Measurements from ENCODE around the gene KLHL8. TPM values are rescaled to one million over a fixed set of nuclear protein-coding genes. Genes with fewer than 3 reads are reported as not detected.

Gene KLHL8
- total RNA-seq (10 to 100 TPM; 10.8 to 14.6 (median 11.9) TPM), polyA plus RNA-seq (3.4 TPM)
- long read RNA-seq, donor 1, full-length matches to known transcripts, result 26 of 29 reads
- long read RNA-seq, donor 1, partial matches to known transcripts, result 2 of 29 reads
- long read RNA-seq, donor 1, other reads (novel, unspliced or antisense), result 1 of 29 reads
- long read RNA-seq, donor 2, full-length matches to known transcripts, result 5 of 7 reads
- long read RNA-seq, donor 2, partial matches to known transcripts, result 1 of 7 reads
- long read RNA-seq, donor 2, other reads (novel, unspliced or antisense), result 1 of 7 reads
- long read RNA-seq, donor 3, full-length matches to known transcripts, result 46 of 54 reads
- long read RNA-seq, donor 3, partial matches to known transcripts, result 4 of 54 reads
- long read RNA-seq, donor 3, other reads (novel, unspliced or antisense), result 4 of 54 reads
- long read RNA-seq, donor 4, full-length matches to known transcripts, result 5 of 6 reads
- long read RNA-seq, donor 4, partial matches to known transcripts, result 0 of 6 reads
- long read RNA-seq, donor 4, other reads (novel, unspliced or antisense), result 1 of 6 reads

DNA sequence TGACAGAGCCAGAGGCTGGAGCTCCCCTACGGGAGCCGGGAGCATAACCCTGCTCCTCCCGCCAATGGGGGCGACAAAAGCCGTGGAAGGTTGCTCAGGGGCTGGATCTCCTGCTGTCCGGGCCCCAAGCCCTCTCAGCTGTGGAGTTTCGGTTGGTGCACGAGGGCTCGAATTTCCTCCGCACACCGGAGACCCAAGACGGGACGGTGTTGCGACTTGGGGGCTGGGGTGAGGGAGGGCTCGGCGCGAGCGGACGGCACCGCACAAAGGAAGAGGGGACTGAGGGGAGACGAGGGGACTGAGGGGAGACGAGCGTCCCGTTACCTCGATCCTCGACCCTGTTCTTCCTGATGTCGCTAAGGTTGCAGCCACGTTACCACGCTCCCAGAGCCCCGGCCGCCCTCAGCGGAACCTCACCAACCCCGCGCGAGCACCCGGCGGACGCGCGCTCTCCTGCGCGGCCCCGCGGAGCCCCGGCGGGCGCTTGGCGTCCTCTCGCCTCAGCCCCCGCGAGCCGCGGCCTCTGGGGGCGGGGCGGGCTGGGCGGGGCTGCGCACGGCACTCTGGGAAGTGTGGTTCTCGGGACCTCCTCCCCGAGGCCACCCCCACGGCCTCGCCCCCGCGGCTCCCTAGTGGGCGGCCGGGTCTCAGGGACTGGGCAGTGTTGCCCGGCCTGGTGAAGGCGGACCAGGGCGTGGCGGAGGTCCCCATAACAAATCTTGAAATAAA, at the start of gene KLHL8:
Gene KLHL8 (minus strand): TSS at position 525 of the 729 bp plus-strand sequence. CDS start 25,079 bp downstream, outside the sequence.
- DNase-seq (peak; percentile 90 to 96 (median 96)), ATAC-seq (peak; percentile 99)
- Histone ChIP-seq H3K27me3 (ENCODE audit: control insufficient read depth, insufficient read depth) (no peaks in the 10 kb centered on the region), H3K4me3 (ENCODE audit: low read length) (peak within 1 kb of the TSS; percentile 78), H3K27ac (ENCODE audit: low read length) (peak within 1 kb of the TSS; percentile 84), H3K9me3 (ENCODE audit: control insufficient read depth, low read length) (no peaks in the 10 kb centered on the region), H3K4me1 (ENCODE audit: control insufficient read depth, insufficient read depth, low read length) (no peaks in the 10 kb centered on the region)
- under 1% methylated on average over 70 of the region's 70 CpGs for WGBS
- intact Hi-C loops (cut with DNase I), result no loop called here

GRCh38 chr4:87270144-87270543, 49.7 kb upstream of the KLHL8 start:
- Histone ChIP-seq H3K27me3 (ENCODE audit: control insufficient read depth, insufficient read depth) (no peaks in the 10 kb centered on the region), H3K4me3 (ENCODE audit: low read length) (no peak overlapping the region), H3K9me3 (ENCODE audit: control insufficient read depth, low read length) (no peaks in the 10 kb centered on the region), H3K27ac (ENCODE audit: low read length) (no peak overlapping the region), H3K4me1 (ENCODE audit: control insufficient read depth, insufficient read depth, low read length) (no peaks in the 10 kb centered on the region)
- ATAC-seq (peak in 1 of 2 donors; percentile 66), DNase-seq (no peak)
- 30% methylated on average over 3 of the region's 3 CpGs for WGBS
- intact Hi-C loops (cut with DNase I), result no loop called here

DNA sequence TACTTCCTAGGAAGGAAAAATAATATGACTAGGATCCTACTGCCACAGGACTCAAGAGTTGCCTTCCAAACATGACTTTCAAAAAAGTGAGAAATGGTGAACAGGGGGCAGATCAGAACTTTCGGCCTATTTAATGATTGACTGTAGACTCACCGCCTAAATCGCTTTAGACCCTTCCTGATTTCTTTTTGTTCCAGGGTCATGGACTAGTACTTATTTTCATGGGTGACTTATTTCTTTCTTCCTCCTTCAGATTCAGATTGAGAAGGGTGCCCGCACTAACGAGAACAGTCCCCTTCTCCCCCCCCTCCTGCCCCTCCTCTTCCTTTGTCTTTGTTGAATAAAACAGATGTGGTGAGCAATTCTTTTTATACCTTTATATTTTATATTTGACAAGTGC, 48.0 kb upstream of the KLHL8 start:
- H3K27me3 ChIP-seq (ENCODE audit: control insufficient read depth, insufficient read depth), result no peaks in the 10 kb centered on the region
- WGBS, result 86% methylated on average over 5 of the region's 5 CpGs
- H3K4me1 ChIP-seq (ENCODE audit: control insufficient read depth, insufficient read depth, low read length), result no peaks in the 10 kb centered on the region
- intact Hi-C loops (cut with DNase I), result loop anchor here in 1 of 4 donors (10.0 kb wide), 1 partner anchor 936 kb away; no protein-coding TSS in a partner anchor
- ATAC-seq (no peak), DNase-seq (no peak)
- H3K9me3 ChIP-seq (ENCODE audit: control insufficient read depth, low read length), result no peaks in the 10 kb centered on the region
- no peak overlapping the region for H3K27ac ChIP-seq (ENCODE audit: low read length)
- H3K4me3 ChIP-seq (ENCODE audit: low read length), result no peak overlapping the region

DNA sequence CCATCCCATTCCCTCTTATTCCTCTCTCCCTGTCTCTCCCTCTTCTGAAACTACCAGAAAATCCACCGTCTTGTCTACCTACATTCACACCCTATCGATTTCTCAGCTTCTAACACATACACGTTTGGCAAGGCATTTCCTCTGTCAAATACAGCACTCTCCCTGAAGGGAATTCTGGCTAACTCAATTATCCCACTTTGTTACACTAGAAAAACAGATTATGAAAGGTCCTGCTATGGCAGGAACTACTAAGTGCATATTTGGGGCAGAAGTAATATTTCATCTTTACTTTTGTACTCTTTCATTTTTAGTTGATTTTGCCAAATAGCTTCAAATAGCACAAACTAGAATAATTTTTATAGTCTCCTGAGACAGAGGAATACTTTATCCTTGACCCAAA, 46.6 kb upstream of the KLHL8 start:
- no peak overlapping the region for H3K27ac ChIP-seq (ENCODE audit: low read length)
- ATAC-seq (no peak), DNase-seq (no peak)
- no peak overlapping the region for H3K4me3 ChIP-seq (ENCODE audit: low read length)
- intact Hi-C loops (cut with DNase I), result loop anchor here in 1 of 4 donors (10.0 kb wide), 1 partner anchor 938 kb away; no protein-coding TSS in a partner anchor
- H3K9me3 ChIP-seq (ENCODE audit: control insufficient read depth, low read length), result no peaks in the 10 kb centered on the region
- H3K27me3 ChIP-seq (ENCODE audit: control insufficient read depth, insufficient read depth), result no peaks in the 10 kb centered on the region
- no peaks in the 10 kb centered on the region for H3K4me1 ChIP-seq (ENCODE audit: control insufficient read depth, insufficient read depth, low read length)
- WGBS, result 51% methylated on average over 3 of the region's 3 CpGs

DNA sequence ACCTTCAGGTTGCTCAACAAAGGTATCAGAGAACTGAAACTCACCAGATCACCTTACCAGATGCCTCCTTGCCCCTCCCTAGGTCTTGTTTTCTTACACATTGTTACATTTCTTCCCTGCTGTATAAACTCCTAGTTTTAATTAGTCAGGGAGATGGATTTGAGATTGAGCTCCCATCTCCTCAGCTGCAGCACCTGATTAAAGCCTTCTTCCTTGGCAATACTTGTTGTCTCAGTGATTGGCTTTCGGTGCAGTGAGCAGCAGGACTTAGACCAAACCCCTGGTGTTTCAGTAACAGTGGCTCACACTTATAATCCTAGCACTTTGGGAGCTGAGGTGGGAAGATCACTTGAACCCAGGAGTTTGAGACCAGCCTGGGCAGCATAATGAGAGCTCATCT, 42.5 kb upstream of the KLHL8 start:
- Histone ChIP-seq H3K27me3 (ENCODE audit: control insufficient read depth, insufficient read depth) (no peaks in the 10 kb centered on the region), H3K4me3 (ENCODE audit: low read length) (no peak overlapping the region), H3K9me3 (ENCODE audit: control insufficient read depth, low read length) (no peaks in the 10 kb centered on the region), H3K4me1 (ENCODE audit: control insufficient read depth, insufficient read depth, low read length) (no peaks in the 10 kb centered on the region), H3K27ac (ENCODE audit: low read length) (no peak overlapping the region)
- ATAC-seq (no peak), DNase-seq (no peak)
- intact Hi-C loops (cut with DNase I), result loop anchor here in 1 of 4 donors (10.0 kb wide), 1 partner anchor 942 kb away; no protein-coding TSS in a partner anchor
- WGBS, result 97% methylated on average over 1 of the region's 1 CpG

GRCh38 chr4:87260477-87260876, 40.1 kb upstream of the KLHL8 start:
- H3K4me1 ChIP-seq (ENCODE audit: control insufficient read depth, insufficient read depth, low read length), result no peaks in the 10 kb centered on the region
- no peaks in the 10 kb centered on the region for H3K27me3 ChIP-seq (ENCODE audit: control insufficient read depth, insufficient read depth)
- no peak for ATAC-seq
- no peak overlapping the region for H3K27ac ChIP-seq (ENCODE audit: low read length)
- intact Hi-C loops (cut with DNase I), result loop anchor here in 1 of 4 donors (10.0 kb wide), 1 partner anchor 944 kb away; no protein-coding TSS in a partner anchor
- no peaks in the 10 kb centered on the region for H3K9me3 ChIP-seq (ENCODE audit: control insufficient read depth, low read length)
- WGBS, result 95% methylated on average over 2 of the region's 2 CpGs
- no peak overlapping the region for H3K4me3 ChIP-seq (ENCODE audit: low read length)
- no peak for DNase-seq

DNA sequence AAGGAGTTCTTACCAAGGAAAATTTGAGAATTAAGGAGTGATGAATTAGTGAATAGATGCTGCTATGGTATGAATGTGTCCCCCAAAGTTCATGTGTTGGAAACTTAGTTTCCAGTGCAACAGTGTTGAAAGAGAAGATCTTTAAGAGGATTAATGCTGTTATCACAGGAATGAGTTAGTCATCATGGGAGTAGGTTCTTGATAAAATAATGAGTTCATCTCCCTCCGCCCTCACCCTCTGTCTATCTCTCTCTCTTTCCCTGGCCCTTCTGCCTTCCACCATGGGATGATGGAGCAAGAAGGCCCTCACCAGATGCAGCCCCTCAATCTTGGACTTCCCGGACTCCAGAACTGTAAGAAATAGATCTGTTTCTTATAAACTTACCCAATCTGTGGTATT, 38.3 kb upstream of the KLHL8 start:
- intact Hi-C loops (cut with DNase I), result no loop called here
- 94% methylated on average over 2 of the region's 2 CpGs for WGBS
- DNase-seq (no peak), ATAC-seq (no peak)
- Histone ChIP-seq H3K4me1 (ENCODE audit: control insufficient read depth, insufficient read depth, low read length) (no peaks in the 10 kb centered on the region), H3K27me3 (ENCODE audit: control insufficient read depth, insufficient read depth) (no peaks in the 10 kb centered on the region), H3K9me3 (ENCODE audit: control insufficient read depth, low read length) (no peaks in the 10 kb centered on the region), H3K27ac (ENCODE audit: low read length) (no peak overlapping the region), H3K4me3 (ENCODE audit: low read length) (no peak overlapping the region)

DNA sequence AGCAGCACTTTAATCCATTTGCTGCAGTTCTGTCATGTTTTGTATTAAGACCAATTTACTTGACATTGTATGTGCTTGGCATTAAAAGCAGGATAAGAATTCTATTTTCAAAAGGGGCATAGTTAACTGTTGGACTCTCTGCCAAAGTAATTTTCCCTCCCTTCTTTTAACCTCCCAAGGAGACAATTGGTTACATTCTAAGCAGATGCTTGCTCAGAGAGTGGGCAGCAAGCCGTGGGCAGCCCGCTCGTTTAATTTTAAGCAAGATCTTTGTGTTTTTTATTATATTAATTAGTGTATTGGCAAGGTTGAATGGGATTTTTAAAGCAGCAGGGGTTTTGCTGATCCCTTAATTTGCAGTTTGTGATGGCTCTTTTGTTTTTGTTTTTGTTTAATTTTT, 37.1 kb upstream of the KLHL8 start:
- 60% methylated on average over 3 of the region's 3 CpGs for WGBS

DNA sequence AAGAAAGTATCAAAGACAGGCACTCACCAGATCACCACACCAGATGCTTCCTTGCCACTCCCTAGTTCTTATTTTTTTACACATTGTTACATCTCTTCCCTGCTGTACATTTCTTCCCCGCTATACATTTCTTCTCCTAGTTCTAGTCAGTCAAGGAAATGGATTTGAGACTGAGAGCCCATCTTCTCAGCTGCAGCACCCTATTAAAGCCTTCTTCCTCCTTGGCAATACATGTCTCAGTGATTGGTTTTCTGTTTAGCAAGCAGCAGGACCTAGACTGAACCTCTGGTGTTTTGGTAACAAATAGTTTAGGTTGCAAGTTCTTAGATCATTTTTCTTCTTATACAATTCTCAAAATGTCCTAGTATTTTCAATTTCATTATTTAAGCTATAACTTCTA, 35.3 kb upstream of the KLHL8 start:
- intact Hi-C loops (cut with DNase I), result no loop called here
- ATAC-seq (no peak), DNase-seq (no peak)
- H3K9me3 ChIP-seq (ENCODE audit: control insufficient read depth, low read length), result no peaks in the 10 kb centered on the region
- H3K4me3 ChIP-seq (ENCODE audit: low read length), result no peak overlapping the region
- H3K27me3 ChIP-seq (ENCODE audit: control insufficient read depth, insufficient read depth), result no peaks in the 10 kb centered on the region
- WGBS, result 88% methylated on average over 1 of the region's 1 CpG
- H3K4me1 ChIP-seq (ENCODE audit: control insufficient read depth, insufficient read depth, low read length), result no peaks in the 10 kb centered on the region
- no peak overlapping the region for H3K27ac ChIP-seq (ENCODE audit: low read length)

More for the DNA sequence above, 37.1 kb upstream of the KLHL8 start:
- H3K4me1 ChIP-seq (ENCODE audit: control insufficient read depth, insufficient read depth, low read length), result no peaks in the 10 kb centered on the region
- H3K27me3 ChIP-seq (ENCODE audit: control insufficient read depth, insufficient read depth), result no peaks in the 10 kb centered on the region
- no peak overlapping the region for H3K27ac ChIP-seq (ENCODE audit: low read length)
- intact Hi-C loops (cut with DNase I), result no loop called here
- DNase-seq (no peak), ATAC-seq (no peak)
- H3K9me3 ChIP-seq (ENCODE audit: control insufficient read depth, low read length), result no peaks in the 10 kb centered on the region
- no peak overlapping the region for H3K4me3 ChIP-seq (ENCODE audit: low read length)

GRCh38 chr4:87251106-87251505, 30.7 kb upstream of the KLHL8 start:
- Histone ChIP-seq H3K4me1 (ENCODE audit: control insufficient read depth, insufficient read depth, low read length) (no peaks in the 10 kb centered on the region), H3K27ac (ENCODE audit: low read length) (no peak overlapping the region), H3K9me3 (ENCODE audit: control insufficient read depth, low read length) (no peaks in the 10 kb centered on the region), H3K4me3 (ENCODE audit: low read length) (no peak overlapping the region), H3K27me3 (ENCODE audit: control insufficient read depth, insufficient read depth) (no peaks in the 10 kb centered on the region)
- ATAC-seq, result peak; percentile 71 to 82
- WGBS, result 19% methylated on average over 6 of the region's 6 CpGs
- DNase-seq, result peak in 2 of 3 donors; percentile 40 to 68
- intact Hi-C loops (cut with DNase I), result no loop called here

DNA sequence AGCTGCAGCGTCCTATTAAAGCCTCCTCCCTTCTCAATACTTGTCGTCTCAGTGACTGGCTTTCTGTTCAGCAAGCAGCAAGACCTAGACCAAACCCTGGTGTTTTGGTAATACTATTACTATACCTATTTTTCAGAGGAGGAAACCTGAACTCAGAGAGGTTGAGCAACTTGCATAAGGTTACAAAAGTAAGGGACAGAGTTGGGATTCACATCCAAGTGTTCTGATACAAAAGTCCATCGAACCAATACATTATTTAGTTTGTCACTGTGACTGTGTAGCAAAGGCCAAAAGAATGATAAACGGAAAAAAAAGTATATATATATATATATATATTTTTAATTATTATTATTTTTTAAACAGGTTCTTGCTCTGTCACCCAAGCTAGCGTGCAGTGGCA, 29.9 kb upstream of the KLHL8 start:
- DNase-seq (no peak), ATAC-seq (no peak)
- H3K27me3 ChIP-seq (ENCODE audit: control insufficient read depth, insufficient read depth), result no peaks in the 10 kb centered on the region
- no peaks in the 10 kb centered on the region for H3K9me3 ChIP-seq (ENCODE audit: control insufficient read depth, low read length)
- intact Hi-C loops (cut with DNase I), result no loop called here
- H3K27ac ChIP-seq (ENCODE audit: low read length), result no peak overlapping the region
- 96% methylated on average over 5 of the region's 5 CpGs for WGBS
- no peak overlapping the region for H3K4me3 ChIP-seq (ENCODE audit: low read length)
- no peaks in the 10 kb centered on the region for H3K4me1 ChIP-seq (ENCODE audit: control insufficient read depth, insufficient read depth, low read length)

Data from right cardiac atrium (tissue), 5 donors.